GM20000 (cell line): ENCODE results near the gene SLC9C1.

ENCODE experiments used
- DNase-seq: peaks from one replicate; pipeline ENCODE4 v3.0.0; 2012; ENCODE audit warnings: low spot score
- CTCF ChIP-seq: IDR thresholded peaks from 2 replicates; pipeline ENCODE4 v1.5.1; 2012; ENCODE audit warnings: mild to moderate bottlenecking, control low read depth; ENCODE audit errors: extremely low read depth, missing control alignments

SLC9C1 gene

GRCh38 chr3:112280266-112280665 is 13.8 kb downstream of the SLC9C1 start:
- no peak for DNase-seq
- no peak for TF ChIP-seq CTCF

GRCh38 chr3:112273536-112273935 is 20.5 kb downstream of the SLC9C1 start:
- no peak for DNase-seq
- no peak for TF ChIP-seq CTCF

- TF ChIP-seq CTCF = no peak
- DNase-seq = no peak
Measured at GRCh38 chr3:112261742-112262141, 32.3 kb downstream of the SLC9C1 start.

- no peak for DNase-seq
- TF ChIP-seq CTCF = no peak
Measured at GRCh38 chr3:112260563-112260962, 33.5 kb downstream of the SLC9C1 start.

GRCh38 chr3:112253301-112253971 is 40.6 kb downstream of the SLC9C1 start:
- DNase-seq = no peak
- TF ChIP-seq CTCF = no peak

- DNase-seq = peak; percentile 19
- TF ChIP-seq CTCF = no peak
Measured at GRCh38 chr3:112247900-112248299, 46.1 kb downstream of the SLC9C1 start.

- DNase-seq = no peak
- no peak for TF ChIP-seq CTCF
Measured at GRCh38 chr3:112247350-112247749, 46.7 kb downstream of the SLC9C1 start.
